ENCODE measurements around the gene GPR45. TPM values are rescaled to one million over a fixed set of nuclear protein-coding genes. Genes with fewer than 3 reads are reported as not detected.

GPR45 gene
- total RNA-seq, 4 donors from 2014 or later: not detected

DNA sequence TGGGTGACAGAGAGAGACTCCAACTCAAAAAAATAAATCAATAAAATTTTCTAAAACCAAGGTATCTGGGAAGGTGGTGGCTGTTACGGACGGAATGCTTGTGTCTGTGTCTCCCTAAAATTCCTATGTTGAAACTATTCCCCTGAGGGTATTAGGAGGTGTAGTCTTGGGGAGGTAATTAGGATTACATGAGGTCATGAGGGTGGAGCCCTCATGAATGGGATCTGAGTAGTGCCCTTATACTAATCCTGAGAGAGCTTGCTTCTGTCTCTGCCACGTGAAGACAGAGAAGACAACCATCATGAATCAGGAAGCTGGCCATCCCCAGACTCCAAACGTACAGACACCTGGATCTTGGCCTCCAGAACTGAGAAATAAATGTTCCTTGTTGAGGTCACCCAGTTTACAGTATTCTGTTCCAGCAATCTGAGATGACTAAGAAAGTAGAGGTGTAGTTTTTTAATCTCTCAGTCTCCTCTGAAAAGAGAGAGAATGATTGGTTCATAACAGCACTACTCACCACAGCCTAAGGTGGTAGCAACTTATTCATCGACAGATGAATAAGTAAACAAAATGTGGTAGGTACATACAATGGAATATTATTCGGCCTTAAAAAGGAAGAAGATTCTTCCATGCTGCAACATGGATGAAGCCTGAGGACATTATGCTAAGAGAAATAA, 49.6 kb downstream of the GPR45 start:
- Histone ChIP-seq H3K4me3 (no peak overlapping the region), H3K9me3 (no peaks in the 10 kb centered on the region), H3K27ac (no peak overlapping the region), H3K27me3 (no peaks in the 10 kb centered on the region), H3K36me3 (peaks cover 0 to 42% (median 0%) of the 10 kb centered on the region in 3 donors), H3K4me1 (no peaks in the 10 kb centered on the region)
- DNase-seq: no peak
- TF ChIP-seq POLR2A (IDR thresholded peaks at IDR 0.05): no peak
- TF ChIP-seq, protein P1, sequence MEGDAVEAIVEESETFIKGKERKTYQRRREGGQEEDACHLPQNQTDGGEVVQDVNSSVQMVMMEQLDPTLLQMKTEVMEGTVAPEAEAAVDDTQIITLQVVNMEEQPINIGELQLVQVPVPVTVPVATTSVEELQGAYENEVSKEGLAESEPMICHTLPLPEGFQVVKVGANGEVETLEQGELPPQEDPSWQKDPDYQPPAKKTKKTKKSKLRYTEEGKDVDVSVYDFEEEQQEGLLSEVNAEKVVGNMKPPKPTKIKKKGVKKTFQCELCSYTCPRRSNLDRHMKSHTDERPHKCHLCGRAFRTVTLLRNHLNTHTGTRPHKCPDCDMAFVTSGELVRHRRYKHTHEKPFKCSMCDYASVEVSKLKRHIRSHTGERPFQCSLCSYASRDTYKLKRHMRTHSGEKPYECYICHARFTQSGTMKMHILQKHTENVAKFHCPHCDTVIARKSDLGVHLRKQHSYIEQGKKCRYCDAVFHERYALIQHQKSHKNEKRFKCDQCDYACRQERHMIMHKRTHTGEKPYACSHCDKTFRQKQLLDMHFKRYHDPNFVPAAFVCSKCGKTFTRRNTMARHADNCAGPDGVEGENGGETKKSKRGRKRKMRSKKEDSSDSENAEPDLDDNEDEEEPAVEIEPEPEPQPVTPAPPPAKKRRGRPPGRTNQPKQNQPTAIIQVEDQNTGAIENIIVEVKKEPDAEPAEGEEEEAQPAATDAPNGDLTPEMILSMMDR (IDR thresholded peaks at IDR 0.05): no peak

GRCh38 chr2:105291981-105292380, 50.4 kb downstream of the GPR45 start:
- no peak for DNase-seq
- TF ChIP-seq, protein P1 (IDR thresholded peaks at IDR 0.05): no peak
- TF ChIP-seq POLR2A (IDR thresholded peaks at IDR 0.05): no peak

More at GRCh38 chr2:105291981-105292380, 50.4 kb downstream of the GPR45 start:
- Histone ChIP-seq H3K4me1 (no peaks in the 10 kb centered on the region), H3K36me3 (peaks cover 0 to 40% (median 0%) of the 10 kb centered on the region in 3 donors), H3K27ac (no peak overlapping the region), H3K4me3 (no peak overlapping the region), H3K9me3 (no peaks in the 10 kb centered on the region), H3K27me3 (no peaks in the 10 kb centered on the region)

Other genes with a start within 250 kb of the GPR45 start
- 10 to 100 TPM in 3 of 4 donors, 1 to 10 TPM in 1; 9.7 to 34.7 (median 17.5) TPM for gene MRPS9, start 203.7 kb upstream of the GPR45 start, total RNA-seq
- 10 to 100 TPM; 17.7 to 29.0 (median 26.2) TPM for gene TGFBRAP1, start 88.0 kb downstream of the GPR45 start, total RNA-seq
- gene C2orf49, start 95.8 kb downstream of the GPR45 start, total RNA-seq: 10 to 100 TPM in 3 of 4 donors, 1 to 10 TPM in 1; 6.8 to 83.3 (median 18.0) TPM
- gene FHL2, start 157.3 kb downstream of the GPR45 start, total RNA-seq: 10 to 100 TPM; 41.8 to 75.9 (median 65.3) TPM

Data from Peyer's patch (tissue), 4 donors.